ENCODE data around the gene NR1D2.
A peak's percentile ranks its signal among the peaks of the same experiment; 100 is the strongest.

NR1D2 gene

DNA sequence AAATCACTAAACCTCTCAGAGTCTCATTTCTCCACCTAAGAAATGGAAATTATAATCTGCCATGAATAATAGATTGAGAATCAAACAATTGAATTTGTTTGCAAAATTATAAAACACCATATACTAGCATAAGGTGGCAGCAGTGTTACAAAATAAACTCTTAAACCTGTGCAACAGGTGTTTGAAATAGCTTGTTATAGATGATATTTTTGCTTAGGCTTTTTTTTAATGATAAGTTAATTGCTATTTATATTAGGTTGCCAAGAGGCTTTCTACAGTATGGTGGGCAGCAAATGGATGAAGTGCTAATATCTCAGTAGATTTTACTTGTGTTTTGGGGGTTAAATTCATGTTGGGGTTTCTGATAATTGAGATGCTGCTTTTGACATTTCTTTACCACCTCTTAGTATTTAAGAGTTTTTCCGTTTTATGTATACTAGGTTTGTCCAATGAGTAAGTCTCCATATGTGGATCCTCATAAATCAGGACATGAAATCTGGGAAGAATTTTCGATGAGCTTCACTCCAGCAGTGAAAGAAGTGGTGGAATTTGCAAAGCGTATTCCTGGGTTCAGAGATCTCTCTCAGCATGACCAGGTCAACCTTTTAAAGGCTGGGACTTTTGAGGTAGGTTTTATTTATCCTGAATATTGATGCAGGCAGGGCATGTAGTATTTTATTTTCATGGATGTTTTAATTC is 19.6 kb downstream of the NR1D2 start:
- TF ChIP-seq POLR2A (IDR thresholded peaks at IDR 0.05; ENCODE audit: low read depth, low read length), result no peak
- FAIRE-seq (peak; percentile 30), DNase-seq (ENCODE audit: insufficient read length, low spot score) (no peak)

DNA sequence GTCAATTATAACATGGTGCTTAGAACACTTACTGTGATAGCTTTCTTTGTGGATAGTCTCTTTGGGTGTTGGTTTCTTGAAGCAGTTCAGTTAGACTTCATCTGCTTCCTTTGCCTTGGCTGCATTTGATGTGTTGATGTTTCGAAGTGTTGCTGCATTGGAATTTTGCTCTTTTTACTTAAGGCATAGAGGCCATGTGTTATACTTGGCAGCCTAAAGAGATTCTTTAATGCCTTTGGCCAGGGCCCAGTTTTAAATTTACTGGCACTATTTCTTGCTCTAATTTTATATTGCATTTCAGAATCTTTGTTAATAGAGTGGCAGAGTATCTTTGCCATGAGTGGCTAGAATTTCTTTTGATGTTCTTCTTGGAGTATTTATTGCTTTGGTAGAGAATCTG is 21.2 kb downstream of the NR1D2 start:
- DNase-seq (ENCODE audit: insufficient read length, low spot score), result no peak
- TF ChIP-seq POLR2A (IDR thresholded peaks at IDR 0.05; ENCODE audit: low read depth, low read length), result no peak
- peak; percentile 23 for FAIRE-seq

DNA sequence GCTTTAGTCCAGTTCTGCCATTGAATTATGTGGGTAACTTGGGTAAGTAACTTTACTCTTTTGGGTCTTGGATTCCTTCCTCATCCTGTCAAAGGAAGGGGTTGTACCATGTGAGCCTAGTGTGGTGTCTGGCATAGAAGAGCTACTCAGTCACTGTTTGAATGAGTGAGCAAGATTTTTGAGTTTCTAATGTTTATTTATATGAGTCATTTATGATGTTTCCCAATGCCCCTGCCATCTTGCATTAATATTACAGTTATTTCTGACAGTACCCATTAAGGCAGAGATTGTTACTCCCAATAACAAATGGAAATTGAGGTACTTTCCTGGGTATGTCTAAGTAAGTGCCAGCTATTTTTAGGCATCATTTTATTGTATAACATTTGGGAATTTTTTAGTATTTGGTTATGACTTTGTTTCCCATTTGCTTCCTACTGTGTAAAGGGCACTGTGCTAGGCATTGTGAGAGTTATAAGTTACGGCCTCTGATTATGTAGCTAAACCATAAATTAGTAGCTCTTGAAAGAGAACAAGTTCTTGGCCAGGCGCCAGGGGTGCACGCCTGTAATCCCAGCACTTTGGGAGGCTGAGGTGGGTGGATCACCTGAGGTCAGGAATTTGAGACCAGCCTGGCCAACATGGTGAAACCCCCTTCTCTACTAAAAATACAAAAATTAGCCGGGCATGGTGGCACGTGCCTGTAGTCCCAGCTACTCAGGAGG is 23.5 kb downstream of the NR1D2 start:
- no peak for TF ChIP-seq POLR2A (IDR thresholded peaks at IDR 0.05; ENCODE audit: low read depth, low read length)
- DNase-seq (ENCODE audit: insufficient read length, low spot score) (no peak), FAIRE-seq (peak; percentile 81)

GRCh38 chr3:23969393-23969792 is 24.3 kb downstream of the NR1D2 start:
- FAIRE-seq, result no peak
- no peak for TF ChIP-seq POLR2A (IDR thresholded peaks at IDR 0.05; ENCODE audit: low read depth, low read length)
- no peak for DNase-seq (ENCODE audit: insufficient read length, low spot score)

DNA sequence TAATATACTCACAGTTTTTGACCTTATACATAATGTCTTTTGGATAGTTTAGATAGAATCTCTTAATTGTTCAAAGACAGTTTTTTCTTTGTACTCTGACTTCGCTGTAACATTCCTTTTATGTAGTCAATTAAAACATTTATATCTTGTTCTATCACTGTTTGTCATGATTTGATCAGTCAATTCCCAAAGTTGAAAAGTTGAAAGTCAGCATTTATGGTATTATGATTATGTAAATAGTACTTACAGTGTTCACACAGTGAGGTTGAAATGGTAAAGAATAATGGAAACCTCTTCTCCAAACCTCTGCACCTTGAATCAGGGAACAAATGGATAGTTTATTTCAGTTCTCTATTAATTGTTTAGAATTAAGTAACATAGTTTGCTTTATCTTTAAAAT is 26.6 kb downstream of the NR1D2 start:
- no peak for TF ChIP-seq POLR2A (IDR thresholded peaks at IDR 0.05; ENCODE audit: low read depth, low read length)
- FAIRE-seq, result no peak
- no peak for DNase-seq (ENCODE audit: insufficient read length, low spot score)

- TF ChIP-seq POLR2A (IDR thresholded peaks at IDR 0.05; ENCODE audit: low read depth, low read length), result no peak
- FAIRE-seq, result no peak
- no peak for DNase-seq (ENCODE audit: insufficient read length, low spot score)
Measured at GRCh38 chr3:23976555-23976954, 31.5 kb downstream of the NR1D2 start.

- no peak for TF ChIP-seq POLR2A (IDR thresholded peaks at IDR 0.05; ENCODE audit: low read depth, low read length)
- no peak for FAIRE-seq
- no peak for DNase-seq (ENCODE audit: insufficient read length, low spot score)
Measured at GRCh38 chr3:23979569-23979968, 34.5 kb downstream of the NR1D2 start.

DNA sequence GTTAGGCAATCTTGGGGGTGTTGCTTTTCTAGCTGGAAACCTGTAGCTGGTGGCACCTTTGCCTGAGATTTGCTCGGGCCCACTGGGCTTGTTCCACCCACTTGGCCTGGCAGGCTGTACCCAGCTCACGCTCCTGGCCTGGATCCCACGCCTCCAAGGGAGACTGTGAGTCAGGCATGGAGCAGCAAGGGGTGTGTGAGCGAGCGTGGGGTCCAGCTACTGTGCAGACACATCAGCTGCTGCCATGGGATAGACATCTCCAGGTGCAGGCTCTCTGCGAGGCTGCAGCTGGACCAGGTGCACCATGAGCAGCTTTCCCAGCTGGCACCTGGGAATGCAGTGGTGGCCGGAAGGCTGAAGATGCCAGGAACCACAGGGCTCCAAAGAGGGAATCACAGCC is 36.0 kb downstream of the NR1D2 start:
- FAIRE-seq, result no peak
- no peak for TF ChIP-seq POLR2A (IDR thresholded peaks at IDR 0.05; ENCODE audit: low read depth, low read length)
- no peak for DNase-seq (ENCODE audit: insufficient read length, low spot score)

DNA sequence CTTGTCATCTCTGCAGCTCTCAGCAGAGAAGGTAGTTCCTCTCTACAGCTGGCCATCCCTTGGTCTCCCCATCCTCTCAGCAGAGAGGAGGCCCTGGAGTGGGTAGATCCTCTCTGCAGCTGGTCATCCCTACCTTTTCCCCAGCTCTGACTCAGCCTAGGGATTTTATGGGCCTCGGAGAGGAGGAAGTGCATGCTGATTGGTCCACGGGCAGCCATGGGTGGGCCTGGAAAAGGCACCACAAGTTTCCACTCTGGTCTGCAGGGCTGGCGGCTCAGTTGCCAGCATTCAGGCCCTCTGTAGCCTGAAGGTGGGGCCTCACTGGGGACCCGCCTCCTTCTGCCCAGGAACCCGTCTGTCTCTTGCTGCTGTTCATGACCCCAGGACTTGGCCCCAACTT is 36.9 kb downstream of the NR1D2 start:
- DNase-seq (ENCODE audit: insufficient read length, low spot score) (no peak), FAIRE-seq (no peak)
- TF ChIP-seq POLR2A (IDR thresholded peaks at IDR 0.05; ENCODE audit: low read depth, low read length), result no peak

GRCh38 chr3:23984934-23985333 is 39.8 kb downstream of the NR1D2 start:
- no peak for FAIRE-seq
- DNase-seq (ENCODE audit: insufficient read length, low spot score), result no peak
- TF ChIP-seq POLR2A (IDR thresholded peaks at IDR 0.05; ENCODE audit: low read depth, low read length), result no peak

DNA sequence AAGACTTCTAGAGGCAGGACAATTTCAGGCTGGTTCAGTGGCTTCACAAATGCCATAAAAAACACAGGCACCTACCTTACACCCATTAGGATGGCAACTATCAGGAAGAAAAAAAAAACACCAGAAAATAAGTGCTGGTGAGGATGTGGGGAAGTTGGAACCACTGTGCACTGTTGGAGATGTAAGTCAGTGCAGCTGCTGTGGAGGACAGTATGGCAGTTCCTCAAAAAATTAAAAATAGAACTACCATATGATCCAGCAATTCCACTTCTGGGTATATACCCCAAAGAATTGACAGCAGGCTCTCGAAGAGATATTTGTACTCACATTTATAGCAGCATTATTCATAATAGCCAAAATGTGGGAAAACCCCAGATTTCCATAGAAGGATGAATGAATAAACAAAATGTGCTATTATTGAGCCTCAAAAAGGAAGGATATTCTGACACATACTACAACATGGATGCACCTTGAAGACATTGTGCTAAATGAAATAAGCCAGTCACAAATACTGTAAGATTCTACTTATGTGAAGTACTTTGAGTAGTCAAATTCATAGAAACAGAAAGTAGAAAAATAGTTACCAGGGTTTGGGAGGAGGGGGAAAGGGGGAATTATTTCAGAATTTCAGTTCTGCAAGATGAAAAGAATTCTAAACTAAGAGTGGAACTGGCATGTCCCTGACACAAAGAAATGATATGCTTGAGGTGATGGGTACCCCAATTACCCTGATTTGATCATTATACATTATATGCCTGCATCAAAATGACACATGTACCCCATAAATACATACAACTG is 40.9 kb downstream of the NR1D2 start:
- no peak for DNase-seq (ENCODE audit: insufficient read length, low spot score)
- TF ChIP-seq POLR2A (IDR thresholded peaks at IDR 0.05; ENCODE audit: low read depth, low read length), result no peak
- FAIRE-seq, result no peak

- no peak for TF ChIP-seq POLR2A (IDR thresholded peaks at IDR 0.05; ENCODE audit: low read depth, low read length)
- DNase-seq (ENCODE audit: insufficient read length, low spot score) (no peak), FAIRE-seq (no peak)
Measured at GRCh38 chr3:23987356-23987755, 42.3 kb downstream of the NR1D2 start.

DNA sequence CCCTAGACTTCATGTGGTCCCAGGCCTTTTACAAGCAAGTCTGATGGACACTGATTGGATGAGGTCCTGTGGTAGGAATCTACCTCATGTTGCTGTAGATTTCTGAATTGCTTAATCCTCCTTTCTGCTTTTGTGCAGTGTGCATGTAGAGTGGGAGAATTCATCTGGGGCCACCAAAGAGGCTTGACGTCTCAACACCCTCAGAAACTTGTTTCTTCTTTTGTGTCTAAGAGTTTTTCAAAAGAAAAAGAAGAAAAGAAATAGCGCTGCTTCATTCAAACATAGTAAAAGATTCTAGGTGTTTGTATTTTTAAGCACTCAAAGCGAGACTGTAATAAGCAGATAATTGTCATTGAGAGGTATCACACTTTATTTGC is 46.2 kb downstream of the NR1D2 start:
- FAIRE-seq (no peak), DNase-seq (ENCODE audit: insufficient read length, low spot score) (no peak)
- TF ChIP-seq POLR2A (IDR thresholded peaks at IDR 0.05; ENCODE audit: low read depth, low read length), result no peak
